Ovary (tissue), 3 donors: ENCODE measurements around the gene UQCR11.

ENCODE experiments used
- CTCF ChIP-seq, 3 donors: fragments of 450-650 bp in 2 of 3; fragments of 200-600 bp in 1 of 3; IDR thresholded peaks; one replicate each; pipeline versions ENCODE4 v1.5.1 to v1.8.0; 2016 to 2022; ENCODE audit warnings: antibody characterized with exemption in 3 of 3, mild to moderate bottlenecking in 1 of 3
- EP300 ChIP-seq: sonication (generic); formaldehyde crosslinking; IDR thresholded peaks from one replicate; pipeline ENCODE4 v1.6.1; 2017; ENCODE audit warnings: antibody characterized with exemption
- POLR2A ChIP-seq: fragments of 450-650 bp; IDR thresholded peaks from one replicate; pipeline ENCODE4 v1.6.1; 2017; ENCODE audit warnings: antibody characterized with exemption, mild to moderate bottlenecking, moderate library complexity
- donor health status: DM: no; HTN: no; CAD: no.

GRCh38 chr19:1634242-1634937, 29.1 kb upstream of the UQCR11 start:
- no peak for TF ChIP-seq CTCF (IDR thresholded peaks at IDR 0.05)
- no peak for TF ChIP-seq POLR2A
- no peak for TF ChIP-seq EP300
